GM10266 (cell line): ENCODE results near the gene CARD16.
"Not testable (repeated sequence)": the region's sequence is repeated elsewhere in the genome, so short reads cannot be mapped to it uniquely, and the experiment has no call there.

ENCODE experiments used
- DNase-seq: peaks from one replicate; pipeline ENCODE4 v3.0.0; 2012; ENCODE audit errors: extremely low spot score
- CTCF ChIP-seq: IDR thresholded peaks from 2 replicates; pipeline ENCODE4 v1.5.1; 2012; ENCODE audit warnings: mild to moderate bottlenecking, low read depth; ENCODE audit not compliant: control insufficient read depth, insufficient read depth; ENCODE audit errors: missing control alignments

CARD16 gene

GRCh38 chr11:105042178-105042577 is 3.0 kb downstream of the CARD16 start:
- TF ChIP-seq CTCF: no peak
- no peak for DNase-seq

GRCh38 chr11:105040703-105041102 is 4.4 kb downstream of the CARD16 start:
- TF ChIP-seq CTCF: no peak
- no peak for DNase-seq

GRCh38 chr11:105034813-105035620 is 10.1 kb downstream of the CARD16 start, which contains the start of gene CASP1:
Gene CASP1, minus strand, starts transcription at chr11:105035144. Its CDS starts 31 bp downstream, at chr11:105035113.
- TF ChIP-seq CTCF: no peak
- DNase-seq: peak; percentile 27

- DNase-seq: not testable (repeated sequence)
Measured at GRCh38 chr11:105034388-105034787, 10.7 kb downstream of the CARD16 start.

GRCh38 chr11:105033781-105034180 is 11.4 kb downstream of the CARD16 start:
- no peak for TF ChIP-seq CTCF
- DNase-seq: no peak

GRCh38 chr11:105033343-105033742 is 11.8 kb downstream of the CARD16 start:
- no peak for DNase-seq
- no peak for TF ChIP-seq CTCF

GRCh38 chr11:105032495-105032894 is 12.6 kb downstream of the CARD16 start:
- TF ChIP-seq CTCF: no peak
- DNase-seq: peak; percentile 9

GRCh38 chr11:105027678-105028077 is 17.5 kb downstream of the CARD16 start:
- DNase-seq: no peak
- TF ChIP-seq CTCF: no peak
